NK-92 treated with Interleukin-12 subunit alpha and Interleukin-12 subunit beta, amount 100 ng/mL, for 24 hours (cell line): ENCODE results near the gene ZNF655.

ENCODE experiments used
- DNase-seq: peaks from one replicate; lab custom pipeline; 2025; lab: John Stamatoyannopoulos, UW

Gene ZNF655

DNA sequence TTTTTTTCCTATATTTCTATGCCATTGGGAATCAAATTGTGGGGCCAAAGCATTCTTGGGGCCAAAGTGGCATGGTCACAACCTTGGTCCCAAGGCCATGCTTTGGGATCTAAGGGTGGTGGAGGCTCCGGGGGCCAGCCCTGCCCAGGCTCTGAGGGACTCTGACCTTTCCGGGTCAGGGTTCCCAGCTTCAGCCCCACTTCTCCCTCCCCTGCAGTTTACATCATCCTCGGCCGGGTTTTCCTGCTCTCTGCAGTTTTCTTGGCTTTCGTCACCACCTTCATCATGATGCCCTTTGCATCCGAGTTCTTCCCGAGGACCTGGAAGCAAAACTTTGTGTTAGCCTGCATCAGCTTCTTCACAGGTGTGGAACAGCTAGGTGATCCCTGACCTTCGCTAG is 48.1 kb downstream of the ZNF655 start:
- DNase-seq = no peak

GRCh38 chr7:99607548-99607947 is 49.1 kb downstream of the ZNF655 start:
- no peak for DNase-seq

GRCh38 chr7:99614495-99614894 is 56.1 kb downstream of the ZNF655 start:
- DNase-seq = no peak

GRCh38 chr7:99615989-99616358 is 57.5 kb downstream of the ZNF655 start:
- no peak for DNase-seq

DNA sequence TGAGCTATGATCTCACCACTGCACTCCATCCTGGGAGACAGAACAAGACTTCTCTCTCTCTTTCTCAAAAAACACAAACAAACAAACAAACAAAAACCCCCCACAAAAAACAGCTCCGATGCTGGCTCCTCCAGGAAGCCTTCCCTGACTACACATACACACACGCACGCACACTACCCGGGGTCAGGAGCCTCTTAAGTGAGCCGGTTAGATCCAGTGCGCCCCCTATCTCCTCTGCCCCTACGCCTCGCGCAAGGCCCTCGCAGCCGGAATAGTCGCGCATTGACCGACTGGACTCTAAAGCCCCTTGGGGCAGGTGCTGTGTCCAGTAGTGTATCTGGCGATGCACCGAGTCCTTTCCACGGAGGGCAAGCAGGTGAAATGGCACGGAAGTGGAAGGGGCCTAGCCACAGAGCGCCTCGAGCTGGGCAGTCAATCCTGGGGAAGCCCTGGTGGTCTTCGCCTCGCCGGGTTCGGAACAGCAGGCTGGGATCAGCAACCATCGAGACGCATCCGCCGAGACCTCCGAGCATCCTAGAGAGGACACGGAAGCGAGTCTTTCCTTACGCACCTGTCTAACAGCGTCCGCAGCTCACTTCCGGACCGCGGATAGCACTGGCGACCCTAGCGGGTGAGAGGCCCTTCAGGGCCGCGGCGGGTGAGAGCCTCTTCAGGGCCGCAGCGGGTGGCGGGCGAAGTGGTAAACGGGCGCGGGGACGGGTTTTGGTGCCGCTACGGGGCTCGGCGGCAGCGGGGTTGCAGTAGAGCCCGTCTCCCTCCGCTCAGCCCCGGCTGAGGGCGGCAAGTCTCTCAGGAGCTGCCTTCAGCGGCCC is 58.1 kb downstream of the ZNF655 start, which contains the start of gene ZSCAN25:
Gene ZSCAN25 (plus strand): TSS at position 588 of the 833 bp plus-strand sequence. CDS start 2,661 bp downstream, outside the sequence.
- peak; percentile 88 for DNase-seq

- no peak for DNase-seq
Measured at GRCh38 chr7:99617192-99617781, 58.8 kb downstream of the ZNF655 start.

- DNase-seq = no peak
Measured at GRCh38 chr7:99618726-99619125, 60.3 kb downstream of the ZNF655 start.

DNA sequence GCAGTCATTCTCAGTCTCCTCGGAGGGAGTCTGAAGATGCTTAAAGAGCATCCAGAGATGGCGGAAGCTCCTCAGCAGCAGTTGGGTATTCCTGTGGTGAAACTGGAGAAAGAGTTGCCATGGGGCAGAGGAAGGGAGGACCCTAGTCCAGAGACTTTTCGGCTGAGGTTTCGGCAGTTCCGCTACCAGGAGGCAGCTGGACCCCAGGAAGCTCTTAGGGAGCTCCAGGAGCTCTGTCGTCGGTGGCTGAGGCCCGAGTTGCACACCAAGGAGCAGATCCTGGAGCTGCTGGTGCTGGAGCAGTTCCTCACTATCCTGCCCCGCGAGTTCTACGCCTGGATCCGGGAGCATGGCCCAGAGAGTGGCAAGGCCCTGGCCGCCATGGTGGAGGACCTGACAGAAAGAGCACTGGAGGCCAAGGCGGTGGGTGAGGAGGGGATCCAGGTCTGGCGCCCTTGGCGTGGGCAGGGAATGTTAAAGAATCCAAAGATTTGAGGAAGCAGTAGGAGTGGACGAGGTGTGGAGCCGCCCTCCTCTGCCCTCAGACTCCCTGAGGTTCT is 61.2 kb downstream of the ZNF655 start:
- DNase-seq = no peak

- DNase-seq = no peak
Measured at GRCh38 chr7:99621271-99621670, 62.8 kb downstream of the ZNF655 start.

DNA sequence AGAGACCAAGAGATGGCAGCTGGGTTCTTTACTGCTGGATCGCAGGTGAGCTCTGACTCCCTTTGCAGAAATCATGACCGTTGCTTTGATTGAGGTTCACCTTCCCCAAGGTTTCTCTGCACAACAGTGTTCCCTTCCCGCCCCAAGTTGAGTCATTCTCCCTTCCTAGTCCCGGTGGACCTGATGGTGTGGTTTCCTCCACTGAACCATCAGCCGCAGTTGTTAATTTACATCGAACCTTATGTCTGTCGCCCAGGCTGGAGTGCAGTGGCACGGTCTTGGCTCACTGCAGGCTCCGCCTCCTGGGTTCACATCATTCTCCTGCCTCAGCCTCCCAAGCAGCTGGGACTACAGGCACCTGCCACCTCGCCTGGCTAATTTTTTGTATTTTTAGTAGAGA is 64.2 kb downstream of the ZNF655 start:
- DNase-seq = no peak

DNA sequence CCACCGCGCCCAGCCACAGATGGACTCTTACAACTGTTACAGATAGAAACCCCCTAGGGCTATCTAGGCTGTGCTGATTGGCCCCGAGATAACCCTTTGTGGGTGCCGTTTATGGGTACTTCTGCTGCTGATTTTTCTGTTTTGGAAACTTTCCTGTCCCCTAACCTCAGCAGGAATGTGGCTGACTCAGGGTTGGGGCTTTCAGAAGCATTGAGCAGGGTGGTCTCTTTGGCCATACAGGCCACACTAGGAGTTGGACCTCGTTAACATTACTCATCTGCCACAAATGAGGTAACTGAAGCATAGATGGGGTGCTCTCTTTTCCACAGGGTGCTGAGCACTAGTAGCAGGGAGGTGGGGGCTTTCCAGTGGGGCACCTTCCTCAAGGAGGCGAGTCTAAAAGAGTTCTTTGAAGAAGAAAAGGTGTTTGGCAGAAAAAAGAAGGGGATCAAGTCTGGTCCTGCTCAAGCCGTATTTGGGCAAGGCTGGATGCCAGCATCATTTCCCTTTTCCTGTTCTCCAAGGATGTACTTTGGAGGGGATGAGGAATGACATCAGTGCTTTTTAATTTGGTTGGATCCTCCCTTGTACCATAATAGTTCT is 64.8 kb downstream of the ZNF655 start:
- no peak for DNase-seq

DNA sequence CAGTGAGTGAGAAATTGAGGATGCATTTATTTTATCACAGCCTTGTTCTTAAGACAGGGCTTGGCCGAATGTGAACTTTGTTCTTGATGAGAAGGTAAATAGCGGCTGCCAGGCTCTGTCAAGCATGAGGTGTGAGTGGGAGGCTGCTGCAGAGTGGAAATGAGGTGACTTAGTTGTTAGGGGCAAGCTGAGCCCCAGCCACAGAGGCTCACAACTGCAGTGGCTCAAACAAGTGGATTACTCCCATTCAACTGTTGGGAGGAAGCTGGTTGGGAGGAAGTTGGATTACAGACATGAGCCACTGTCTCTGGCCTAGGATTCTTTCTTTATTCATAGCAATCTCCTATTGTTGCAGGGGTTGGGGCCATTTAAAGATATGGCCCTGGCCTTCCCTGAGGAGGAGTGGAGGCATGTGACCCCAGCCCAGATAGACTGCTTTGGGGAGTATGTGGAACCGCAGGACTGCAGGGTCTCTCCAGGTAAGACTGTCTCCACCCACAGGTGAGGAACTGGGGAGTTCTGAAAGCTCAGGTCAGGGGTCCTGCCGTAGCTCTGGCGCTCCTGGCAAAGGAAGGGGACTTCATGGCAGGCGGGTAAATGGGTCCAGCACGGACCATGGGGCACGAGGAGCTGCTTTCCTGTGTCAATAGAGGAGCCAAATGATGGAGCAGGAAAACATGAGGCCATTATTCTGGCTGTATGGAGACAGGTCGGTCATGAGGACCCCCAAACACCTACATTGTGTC is 65.4 kb downstream of the ZNF655 start:
- no peak for DNase-seq

DNA sequence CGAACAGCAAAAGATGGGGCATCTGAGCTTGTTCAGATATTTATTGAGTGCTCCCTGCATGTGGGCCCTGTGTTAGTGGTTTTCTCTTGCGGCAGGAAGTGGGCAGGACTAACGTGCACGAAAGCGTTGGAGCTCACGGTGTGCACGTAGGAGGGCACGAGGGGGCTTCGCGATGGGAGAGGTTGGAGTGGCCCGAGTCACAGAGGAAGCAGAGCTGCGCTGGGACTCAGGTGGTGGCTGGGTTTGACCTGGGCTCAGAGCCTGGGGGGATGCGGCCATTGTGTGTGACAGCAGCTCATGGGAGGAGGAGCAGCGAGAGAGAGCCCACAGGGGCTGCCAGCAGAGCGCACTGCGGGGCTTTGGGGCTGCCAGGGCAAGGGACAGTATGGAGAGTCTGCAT is 66.0 kb downstream of the ZNF655 start:
- peak; percentile 60 for DNase-seq

DNA sequence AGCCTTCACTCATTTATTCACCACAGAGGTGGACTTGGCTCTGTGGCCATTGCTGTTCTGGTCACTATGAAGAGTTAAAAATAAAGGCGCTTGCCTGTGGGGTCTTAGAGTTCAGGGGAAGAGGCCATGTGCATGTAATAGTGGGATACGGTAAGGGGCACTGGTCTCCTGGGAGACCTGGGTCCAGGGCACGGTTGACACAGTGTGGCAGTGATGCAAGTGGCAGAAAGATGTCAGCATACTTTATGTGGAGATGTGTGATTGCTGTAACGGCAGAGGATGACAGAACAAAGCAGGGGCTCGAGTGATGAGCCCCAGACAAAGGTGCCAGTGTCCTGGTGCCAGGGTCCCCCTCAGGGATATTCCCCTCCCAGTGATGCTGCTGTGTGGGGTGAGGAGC is 66.9 kb downstream of the ZNF655 start:
- DNase-seq = no peak

DNA sequence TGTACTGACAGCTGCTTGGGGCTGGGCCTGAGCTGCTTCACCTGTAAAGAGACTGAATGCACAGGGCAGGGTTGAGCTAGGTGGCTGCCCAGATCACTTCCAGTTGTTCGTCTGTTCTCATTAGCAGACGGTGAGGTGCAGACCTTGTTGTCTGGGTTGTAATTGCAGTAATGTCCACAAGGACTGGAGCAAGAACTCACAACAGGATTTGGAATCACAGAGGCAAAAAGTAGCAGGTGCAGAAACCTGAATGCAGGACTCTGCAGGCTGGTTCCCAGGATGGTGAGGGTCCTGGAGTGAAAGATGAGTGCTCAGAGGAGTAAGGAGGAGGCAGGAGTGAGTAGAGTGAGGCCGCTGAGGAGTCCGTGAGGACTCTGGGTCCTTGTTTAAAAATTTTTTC is 67.5 kb downstream of the ZNF655 start:
- no peak for DNase-seq
